ENCODE data around the gene CABCOCO1.

The CABCOCO1 gene

DNA sequence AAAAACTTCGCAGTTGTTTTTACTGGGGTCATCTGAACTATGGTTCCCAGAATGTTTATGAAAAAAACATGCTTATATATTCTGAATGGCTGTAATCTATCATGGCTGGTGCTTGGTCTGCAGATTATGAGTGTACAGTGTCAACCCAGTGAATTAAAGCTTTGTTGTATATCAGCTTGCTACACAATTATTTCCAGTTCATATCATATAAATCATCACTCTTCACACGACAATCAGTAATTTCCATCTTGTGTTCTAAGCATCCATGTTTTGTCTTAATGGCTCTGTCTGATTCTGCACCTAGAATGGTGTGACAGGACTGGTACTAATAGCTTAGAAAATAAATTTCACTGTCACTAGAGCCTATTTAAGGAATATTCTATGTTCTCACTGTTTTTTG, 83.6 kb downstream of the CABCOCO1 start:
- Histone ChIP-seq H3K4me3 (ENCODE audit: low read length) (no peak overlapping the region), H3K27me3 (ENCODE audit: insufficient read depth, low read length) (no peaks in the 10 kb centered on the region), H3K36me3 (ENCODE audit: insufficient read depth, low read depth, low read length) (no peaks in the 10 kb centered on the region), H3K9ac (ENCODE audit: low read depth, low read length) (no peak overlapping the region), H3K9me3 (ENCODE audit: insufficient read depth, low read depth, low read length) (no peaks in the 10 kb centered on the region), H3K27ac (ENCODE audit: low read length) (no peak overlapping the region), H3K4me1 (ENCODE audit: insufficient read depth, low read length) (no peaks in the 10 kb centered on the region; the same call in 1 of the 2 replicates)

DNA sequence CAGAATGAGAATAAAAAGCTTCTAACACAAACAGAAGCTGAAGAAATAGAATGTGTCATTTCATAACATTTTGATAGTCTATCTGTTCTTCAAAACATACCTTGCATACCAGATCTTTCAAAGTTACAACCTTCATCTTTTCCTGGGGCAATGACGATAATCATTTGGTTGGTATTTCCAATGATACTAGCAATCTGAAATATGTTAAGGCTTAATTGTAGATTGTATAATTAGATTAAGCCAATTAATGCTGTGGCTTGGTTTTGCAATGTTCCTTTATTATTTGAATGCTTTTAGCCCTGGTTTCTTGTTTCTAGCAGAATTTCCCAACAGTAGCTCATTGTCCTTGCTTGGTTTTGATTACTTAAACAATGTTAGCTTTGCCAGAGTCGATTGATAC, 84.6 kb downstream of the CABCOCO1 start:
- Histone ChIP-seq H3K9ac (ENCODE audit: low read depth, low read length) (no peak overlapping the region), H3K36me3 (ENCODE audit: insufficient read depth, low read depth, low read length) (no peaks in the 10 kb centered on the region), H3K27ac (ENCODE audit: low read length) (no peak overlapping the region), H3K27me3 (ENCODE audit: insufficient read depth, low read length) (no peaks in the 10 kb centered on the region), H3K4me1 (ENCODE audit: insufficient read depth, low read length) (peaks cover 2% of the 10 kb centered on the region; the same call in 1 of the 2 replicates), H3K4me3 (ENCODE audit: low read length) (no peak overlapping the region), H3K9me3 (ENCODE audit: insufficient read depth, low read depth, low read length) (no peaks in the 10 kb centered on the region)

DNA sequence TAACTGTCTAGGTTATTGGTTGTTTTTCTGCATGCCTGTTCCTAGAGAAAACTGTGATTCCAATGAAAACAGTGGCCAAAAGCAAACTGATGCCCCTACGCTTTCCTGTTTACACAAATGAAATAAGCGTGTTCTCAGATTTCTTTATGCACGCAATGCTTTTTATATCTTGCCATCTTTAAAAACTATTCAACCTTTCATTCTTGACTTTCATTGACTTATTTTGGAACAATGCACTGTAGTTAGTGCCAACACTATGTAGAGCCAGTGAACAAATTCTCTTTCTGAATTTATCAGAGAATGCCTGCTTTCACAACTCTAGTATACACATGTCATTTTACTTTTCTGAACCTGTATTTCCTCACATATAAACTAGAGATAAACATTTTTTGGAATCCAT, 86.6 kb downstream of the CABCOCO1 start:
- no peak overlapping the region for H3K27ac ChIP-seq (ENCODE audit: low read length)
- H3K9ac ChIP-seq (ENCODE audit: low read depth, low read length), result no peak overlapping the region
- H3K36me3 ChIP-seq (ENCODE audit: insufficient read depth, low read depth, low read length), result no peaks in the 10 kb centered on the region
- H3K4me3 ChIP-seq (ENCODE audit: low read length), result no peak overlapping the region
- H3K4me1 ChIP-seq (ENCODE audit: insufficient read depth, low read length), result peaks cover 14% of the 10 kb centered on the region
- no peaks in the 10 kb centered on the region for H3K27me3 ChIP-seq (ENCODE audit: insufficient read depth, low read length)
- no peaks in the 10 kb centered on the region for H3K9me3 ChIP-seq (ENCODE audit: insufficient read depth, low read depth, low read length)

DNA sequence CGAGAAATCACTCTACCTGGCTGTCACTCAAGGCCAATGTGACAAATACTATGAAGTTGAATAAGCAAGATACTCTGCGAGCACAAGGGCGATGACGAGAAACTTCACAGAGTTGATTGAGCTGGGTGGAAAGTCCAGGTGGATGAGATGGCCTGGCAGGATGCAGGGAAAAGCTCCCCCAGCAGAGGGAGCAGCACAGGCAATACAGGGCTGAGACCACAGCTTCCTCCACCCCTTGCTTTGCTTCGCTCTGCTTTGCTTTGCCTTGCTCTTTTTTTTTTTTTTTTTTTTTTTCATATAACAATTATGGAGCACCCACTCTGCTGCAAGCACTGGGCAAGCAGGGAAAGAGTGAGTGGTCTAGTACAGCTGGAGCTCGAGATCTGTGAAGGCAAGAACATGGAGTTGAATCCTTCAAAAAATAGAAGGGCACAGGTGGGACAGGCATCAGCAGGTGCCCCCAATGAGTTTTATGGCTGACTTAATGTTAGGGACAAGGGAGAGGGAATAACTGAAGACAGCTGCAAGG, 88.3 kb downstream of the CABCOCO1 start:
- Histone ChIP-seq H3K27me3 (ENCODE audit: insufficient read depth, low read length) (no peaks in the 10 kb centered on the region), H3K4me3 (ENCODE audit: low read length) (no peak overlapping the region), H3K4me1 (ENCODE audit: insufficient read depth, low read length) (peaks cover 30% of the 10 kb centered on the region), H3K9me3 (ENCODE audit: insufficient read depth, low read depth, low read length) (no peaks in the 10 kb centered on the region), H3K36me3 (ENCODE audit: insufficient read depth, low read depth, low read length) (no peaks in the 10 kb centered on the region), H3K9ac (ENCODE audit: low read depth, low read length) (no peak overlapping the region), H3K27ac (ENCODE audit: low read length) (no peak overlapping the region)

DNA sequence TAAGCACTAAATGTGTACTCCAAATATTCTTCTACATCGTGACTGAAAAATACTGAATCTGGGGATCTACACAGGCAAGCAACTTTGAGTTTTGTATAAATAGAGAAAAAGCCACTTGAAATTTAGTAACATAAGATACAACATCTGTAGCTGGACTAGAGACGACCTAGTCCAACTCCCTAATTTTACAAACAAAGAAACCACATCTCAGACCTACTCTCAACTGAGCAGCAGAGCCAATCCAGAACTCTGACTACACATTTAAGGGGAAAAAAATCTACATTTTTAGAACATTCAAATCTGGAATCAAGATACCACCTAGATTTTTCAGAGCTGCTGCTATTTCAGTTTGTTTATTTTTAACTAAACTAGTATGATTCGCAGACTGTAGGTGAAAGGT, 88.9 kb downstream of the CABCOCO1 start:
- Histone ChIP-seq H3K4me3 (ENCODE audit: low read length) (no peak overlapping the region), H3K9ac (ENCODE audit: low read depth, low read length) (no peak overlapping the region), H3K9me3 (ENCODE audit: insufficient read depth, low read depth, low read length) (no peaks in the 10 kb centered on the region), H3K36me3 (ENCODE audit: insufficient read depth, low read depth, low read length) (no peaks in the 10 kb centered on the region), H3K4me1 (ENCODE audit: insufficient read depth, low read length) (peaks cover 30% of the 10 kb centered on the region), H3K27me3 (ENCODE audit: insufficient read depth, low read length) (no peaks in the 10 kb centered on the region), H3K27ac (ENCODE audit: low read length) (no peak overlapping the region)

DNA sequence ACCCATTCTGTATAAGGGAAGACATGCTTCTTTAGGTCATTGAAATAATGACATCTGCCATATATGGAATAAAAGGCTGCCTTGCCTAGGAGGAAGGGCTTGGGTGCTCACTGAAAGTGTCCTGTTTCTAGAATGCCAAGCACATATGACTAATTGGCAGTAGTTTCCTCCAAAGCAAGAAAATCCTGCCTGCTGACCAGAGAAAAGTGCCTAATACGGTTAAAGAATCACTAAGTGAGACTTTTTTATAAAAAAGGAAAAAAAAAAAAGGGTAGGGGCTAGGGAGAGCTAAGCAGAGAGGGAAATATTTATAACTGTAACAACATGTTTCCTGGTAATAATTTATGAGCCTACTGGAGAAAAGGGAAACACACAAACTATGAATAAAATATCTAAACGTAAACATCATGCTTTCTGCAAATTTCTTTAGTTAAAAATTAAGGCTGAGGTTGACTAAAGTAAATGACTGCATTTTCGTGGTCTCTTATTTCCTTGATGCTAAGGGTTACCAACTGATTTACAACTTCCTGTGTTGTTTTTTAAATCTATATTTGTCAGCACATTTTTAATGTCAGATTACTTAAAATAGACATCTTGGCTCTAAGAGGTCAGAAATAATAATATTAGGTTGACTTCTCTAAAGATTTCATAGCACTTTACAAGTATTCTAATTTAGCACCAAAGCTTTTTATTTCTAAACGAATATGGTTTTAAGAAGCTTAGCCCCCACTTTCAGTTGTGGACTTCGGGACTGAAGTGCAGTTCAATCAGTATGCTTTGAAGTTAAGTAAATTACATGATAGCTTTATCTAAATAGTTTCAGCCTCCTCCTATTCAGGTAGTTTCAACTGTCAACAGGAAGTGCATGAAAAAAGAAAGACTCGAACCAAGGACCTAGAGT, 89.6 kb downstream of the CABCOCO1 start:
- H3K27ac ChIP-seq (ENCODE audit: low read length), result no peak overlapping the region
- H3K36me3 ChIP-seq (ENCODE audit: insufficient read depth, low read depth, low read length), result no peaks in the 10 kb centered on the region
- H3K4me1 ChIP-seq (ENCODE audit: insufficient read depth, low read length), result peaks cover 30% of the 10 kb centered on the region
- H3K27me3 ChIP-seq (ENCODE audit: insufficient read depth, low read length), result no peaks in the 10 kb centered on the region
- no peak overlapping the region for H3K4me3 ChIP-seq (ENCODE audit: low read length)
- no peak overlapping the region for H3K9ac ChIP-seq (ENCODE audit: low read depth, low read length)
- H3K9me3 ChIP-seq (ENCODE audit: insufficient read depth, low read depth, low read length), result no peaks in the 10 kb centered on the region

DNA sequence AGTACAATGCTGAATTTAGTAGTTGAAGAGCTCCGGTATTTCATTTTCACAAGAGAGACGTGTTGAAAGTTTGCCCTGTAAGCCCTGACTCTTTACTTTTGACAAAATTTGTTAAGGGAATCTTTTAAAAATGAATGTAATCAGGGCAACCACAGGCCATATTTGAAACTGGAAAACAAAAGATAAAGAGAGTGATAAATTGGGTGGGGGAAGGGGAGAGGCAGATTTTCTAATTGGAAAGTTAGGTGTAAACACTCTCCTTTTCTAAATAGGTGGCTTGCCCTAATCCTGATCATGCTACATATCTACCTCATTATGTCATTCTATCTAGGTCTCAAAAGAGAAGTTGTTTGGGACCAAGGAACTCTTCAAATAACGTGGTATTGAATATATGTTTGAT, 90.7 kb downstream of the CABCOCO1 start:
- no peaks in the 10 kb centered on the region for H3K27me3 ChIP-seq (ENCODE audit: insufficient read depth, low read length)
- no peak overlapping the region for H3K9ac ChIP-seq (ENCODE audit: low read depth, low read length)
- H3K36me3 ChIP-seq (ENCODE audit: insufficient read depth, low read depth, low read length), result no peaks in the 10 kb centered on the region
- H3K27ac ChIP-seq (ENCODE audit: low read length), result no peak overlapping the region
- peaks cover 33% of the 10 kb centered on the region for H3K4me1 ChIP-seq (ENCODE audit: insufficient read depth, low read length)
- no peaks in the 10 kb centered on the region for H3K9me3 ChIP-seq (ENCODE audit: insufficient read depth, low read depth, low read length)
- no peak overlapping the region for H3K4me3 ChIP-seq (ENCODE audit: low read length)

DNA sequence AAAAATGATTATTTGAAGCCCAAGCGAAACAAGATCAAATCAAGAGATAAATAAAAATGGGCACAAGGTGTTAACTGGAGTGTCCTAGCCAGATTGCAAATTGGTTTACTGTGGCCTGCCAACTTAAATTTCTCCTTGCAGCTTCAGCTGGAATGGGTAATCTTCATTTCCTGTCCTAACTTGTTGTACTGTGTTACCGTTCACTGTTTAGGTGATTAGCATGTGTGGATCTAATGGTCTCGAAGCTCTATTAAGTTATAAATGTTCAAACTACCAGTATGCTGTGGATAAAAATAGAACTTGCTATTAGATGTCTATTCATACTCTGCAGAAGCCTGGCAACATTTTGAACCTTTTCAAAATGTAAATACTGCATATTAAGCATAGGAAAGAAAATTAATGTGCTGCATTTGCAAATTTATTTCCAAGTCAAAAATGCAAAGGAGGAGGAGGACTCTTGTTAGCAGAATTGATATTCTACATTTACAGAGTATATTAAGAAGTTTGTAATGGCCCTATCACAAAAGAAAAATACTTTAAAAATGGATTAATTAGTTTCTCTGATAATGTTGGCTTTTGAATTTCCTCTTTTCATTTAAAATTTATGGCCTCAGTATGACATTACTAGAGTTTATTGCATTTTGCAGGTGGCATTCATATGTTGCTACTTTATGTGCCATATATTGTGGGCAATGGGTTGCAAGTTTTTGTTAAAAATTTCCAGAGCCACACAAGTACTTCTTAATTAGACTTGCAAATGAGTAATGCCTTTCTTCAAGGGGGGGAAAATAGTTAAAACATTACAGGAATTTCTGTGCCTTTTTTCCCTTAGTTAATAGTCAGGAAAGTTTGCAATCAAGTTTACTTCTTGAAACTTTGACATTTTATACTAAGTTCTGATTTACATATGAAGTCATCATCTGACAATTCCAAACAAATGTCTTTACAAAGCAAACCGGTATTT, 92.1 kb downstream of the CABCOCO1 start:
- H3K27me3 ChIP-seq (ENCODE audit: insufficient read depth, low read length), result no peaks in the 10 kb centered on the region
- H3K27ac ChIP-seq (ENCODE audit: low read length), result no peak overlapping the region
- H3K9me3 ChIP-seq (ENCODE audit: insufficient read depth, low read depth, low read length), result no peaks in the 10 kb centered on the region
- no peak overlapping the region for H3K4me3 ChIP-seq (ENCODE audit: low read length)
- peaks cover 33% of the 10 kb centered on the region for H3K4me1 ChIP-seq (ENCODE audit: insufficient read depth, low read length)
- H3K9ac ChIP-seq (ENCODE audit: low read depth, low read length), result no peak overlapping the region
- no peaks in the 10 kb centered on the region for H3K36me3 ChIP-seq (ENCODE audit: insufficient read depth, low read depth, low read length)

DNA sequence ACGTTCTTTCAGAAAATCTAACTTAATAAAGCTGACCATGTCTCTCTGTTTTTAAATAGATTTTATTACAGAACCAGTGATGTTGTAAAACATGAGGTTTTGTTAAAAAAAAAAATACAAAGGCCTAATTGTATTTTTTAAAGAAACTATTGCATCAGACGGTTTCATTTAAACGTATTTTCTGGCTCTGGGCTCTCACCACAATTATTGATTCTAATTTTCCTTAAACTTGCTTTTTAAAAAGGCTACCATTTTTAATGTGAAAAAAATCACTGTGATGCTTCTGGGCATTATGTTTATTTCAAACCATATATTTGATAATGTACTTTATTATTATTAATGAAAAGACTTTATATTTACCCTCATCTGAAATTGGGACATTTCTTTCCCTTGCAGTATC, 94.3 kb downstream of the CABCOCO1 start:
- Histone ChIP-seq H3K36me3 (ENCODE audit: insufficient read depth, low read depth, low read length) (no peaks in the 10 kb centered on the region), H3K4me1 (ENCODE audit: insufficient read depth, low read length) (peaks cover 33% of the 10 kb centered on the region), H3K9me3 (ENCODE audit: insufficient read depth, low read depth, low read length) (no peaks in the 10 kb centered on the region), H3K27me3 (ENCODE audit: insufficient read depth, low read length) (no peaks in the 10 kb centered on the region), H3K4me3 (ENCODE audit: low read length) (no peak overlapping the region), H3K27ac (ENCODE audit: low read length) (no peak overlapping the region), H3K9ac (ENCODE audit: low read depth, low read length) (no peak overlapping the region)

DNA sequence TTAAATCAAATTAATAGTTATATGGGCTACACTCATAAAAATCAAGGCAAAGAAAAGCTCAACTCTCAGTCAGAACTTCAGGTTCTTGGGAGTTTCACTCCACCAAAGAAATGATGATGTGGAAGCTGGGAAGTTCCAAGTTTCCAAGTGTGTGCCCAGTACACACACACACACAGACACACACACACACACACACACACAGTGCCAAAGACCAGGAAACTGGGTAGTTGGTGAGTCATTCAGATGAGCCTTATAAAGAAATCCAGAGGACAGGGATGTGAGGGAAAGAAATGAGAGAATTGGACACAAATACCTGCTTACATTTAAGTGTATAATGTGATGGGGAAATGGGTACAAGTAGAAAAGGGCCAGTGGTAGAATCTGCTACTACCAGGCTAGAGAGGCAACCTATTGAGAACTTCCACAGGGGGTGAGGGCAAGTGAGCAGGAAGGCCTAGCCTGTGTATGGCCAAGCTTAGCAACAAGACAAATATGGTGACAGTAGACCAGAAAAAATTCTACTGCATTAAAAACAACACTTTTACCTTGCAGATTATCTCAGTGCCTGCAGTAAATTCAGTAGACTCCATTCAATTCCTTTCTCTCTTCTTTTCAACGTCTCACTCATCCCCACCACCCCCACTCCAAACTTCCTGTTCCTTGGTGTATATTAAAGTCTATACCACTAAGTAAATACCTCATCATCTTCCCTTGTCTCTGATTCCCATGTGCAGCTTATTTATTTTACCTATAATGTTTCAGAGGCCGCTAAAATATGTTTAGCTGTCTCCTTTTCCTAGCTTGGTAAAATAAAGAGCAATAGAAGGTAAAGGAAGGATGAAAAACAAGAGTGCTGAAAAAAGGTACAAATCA, 95.0 kb downstream of the CABCOCO1 start:
- no peaks in the 10 kb centered on the region for H3K27me3 ChIP-seq (ENCODE audit: insufficient read depth, low read length)
- no peaks in the 10 kb centered on the region for H3K9me3 ChIP-seq (ENCODE audit: insufficient read depth, low read depth, low read length)
- no peak overlapping the region for H3K27ac ChIP-seq (ENCODE audit: low read length)
- H3K4me3 ChIP-seq (ENCODE audit: low read length), result no peak overlapping the region
- no peak overlapping the region for H3K9ac ChIP-seq (ENCODE audit: low read depth, low read length)
- H3K36me3 ChIP-seq (ENCODE audit: insufficient read depth, low read depth, low read length), result no peaks in the 10 kb centered on the region
- peaks cover 27% of the 10 kb centered on the region for H3K4me1 ChIP-seq (ENCODE audit: insufficient read depth, low read length)

DNA sequence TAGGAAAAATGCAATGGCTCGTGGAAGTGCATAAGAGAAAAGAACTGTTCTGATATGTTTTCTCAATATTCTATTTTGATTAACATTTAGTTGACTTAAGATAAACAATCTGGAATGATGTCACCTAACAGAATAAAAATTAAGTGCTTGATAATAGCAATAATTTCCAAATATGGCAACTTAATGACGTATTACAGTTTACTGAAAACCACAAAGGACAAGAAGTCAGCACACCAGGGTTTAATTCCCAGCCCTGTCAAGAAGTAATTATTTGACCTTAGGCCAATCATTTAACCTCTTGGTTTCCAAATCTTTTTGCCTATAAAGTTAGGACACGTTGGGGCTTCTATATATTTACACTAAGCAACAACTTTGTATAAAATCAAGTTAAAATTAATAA, 95.7 kb downstream of the CABCOCO1 start:
- Histone ChIP-seq H3K9me3 (ENCODE audit: insufficient read depth, low read depth, low read length) (no peaks in the 10 kb centered on the region), H3K4me1 (ENCODE audit: insufficient read depth, low read length) (peaks cover 25% of the 10 kb centered on the region), H3K27ac (ENCODE audit: low read length) (no peak overlapping the region), H3K27me3 (ENCODE audit: insufficient read depth, low read length) (no peaks in the 10 kb centered on the region), H3K9ac (ENCODE audit: low read depth, low read length) (no peak overlapping the region), H3K36me3 (ENCODE audit: insufficient read depth, low read depth, low read length) (no peaks in the 10 kb centered on the region), H3K4me3 (ENCODE audit: low read length) (no peak overlapping the region)
